Prostate gland (tissue), 2 donors: ENCODE results near the gene ASPA. TPM values are rescaled to one million over a fixed set of nuclear protein-coding genes. Genes with fewer than 3 reads are reported as not detected.
"Not testable (repeated sequence)": the region's sequence is repeated elsewhere in the genome, so short reads cannot be mapped to it uniquely, and the experiment has no call there.

Source experiments
- DNase-seq: peaks from one replicate; pipeline ENCODE4 v3.0.0-alpha.2; 2019; ENCODE audit warnings: low spot score
- H3K27ac ChIP-seq, 2 donors: fragments of 200-600 bp; sonication (generic); 2 replicates each; pipeline ENCODE4 v1.5.1; 2017 to 2019
- H3K27me3 ChIP-seq: fragments of 200-600 bp; sonication (generic); replicated peaks from 2 replicates; pipeline ENCODE4 v1.5.1; 2019; ENCODE audit not compliant: insufficient read depth
- H3K36me3 ChIP-seq, 2 donors: fragments of 200-600 bp; sonication (generic); 1 replicate in 1 of 2; 2 replicates in 1 of 2; pipeline versions ENCODE4 v1.5.1 to v1.8.1; 2017 to 2019
- H3K4me1 ChIP-seq: fragments of 200-600 bp; sonication (generic); replicated peaks from 2 replicates; pipeline ENCODE4 v1.5.1; 2019
- H3K4me3 ChIP-seq, 2 donors: fragments of 200-600 bp; sonication (generic); 2 replicates each; pipeline ENCODE4 v1.5.1; 2017 to 2019
- H3K9me3 ChIP-seq: fragments of 200-600 bp; sonication (generic); 2 replicates; pipeline ENCODE4 v1.5.1; 2017
- CTCF ChIP-seq, 4 experiments: fragments of 200-600 bp in 2 of 4; fragments of 450-650 bp in 2 of 4; sonication (generic) in 2 of 4; IDR thresholded peaks; 1 replicate in 3 of 4; 2 replicates in 1 of 4; pipeline ENCODE4 v1.5.1; 2016 to 2019; ENCODE audit warnings: antibody characterized with exemption in 4 of 4, mild to moderate bottlenecking in 2 of 4, moderate library complexity in 2 of 4
- POLR2A ChIP-seq: fragments of 450-650 bp; IDR thresholded peaks from one replicate; pipeline ENCODE4 v1.6.1; 2016; ENCODE audit warnings: antibody characterized with exemption, mild to moderate bottlenecking
- POLR2AphosphoS5 ChIP-seq: sonication (generic); formaldehyde crosslinking; IDR thresholded peaks from one replicate; pipeline ENCODE4 v1.6.1; 2017; ENCODE audit warnings: antibody characterized with exemption
- WGBS: methylation state at CpG from one replicate; pipeline ENCODE4 v1.1.5; 2018; 5-methylcytosine and 5-hydroxymethylcytosine counted together
- intact Hi-C: fragments of 100-400 bp; cut with DNase I; formaldehyde crosslinking; loops from one replicate; pipeline ENCODE4 v1.14.2; 2022
- total RNA-seq, 2 donors: library from RNA; depleted of rRNA; stranded (reverse); fragments of >200 nt; gene quantifications; one replicate each; pipeline ENCODE4 v1.1.0, GENCODE V29; 2016

Gene ASPA
- total RNA-seq, 2 donors from 2014 or later: 0.46 to 3.5 TPM

- H3K4me3 ChIP-seq: no peak overlapping the region
- intact Hi-C loops: no loop called here
- no peaks in the 10 kb centered on the region for H3K36me3 ChIP-seq
- no peaks in the 10 kb centered on the region for H3K27me3 ChIP-seq
- no peak for TF ChIP-seq POLR2AphosphoS5
- TF ChIP-seq POLR2A: no peak
- TF ChIP-seq CTCF (IDR thresholded peaks at IDR 0.05): no peak
- no peak for DNase-seq
- no peak overlapping the region for H3K27ac ChIP-seq
- H3K4me1 ChIP-seq: no peaks in the 10 kb centered on the region
- 51% methylated on average over 20 of the region's 20 CpGs for WGBS
- no peaks in the 10 kb centered on the region for H3K9me3 ChIP-seq
These were observed 36.8 kb downstream of the ASPA start for GRCh38 chr17:3512505-3513171.

- Histone ChIP-seq H3K27ac (no peak overlapping the region), H3K4me3 (no peak overlapping the region), H3K9me3 (no peaks in the 10 kb centered on the region), H3K36me3 (no peaks in the 10 kb centered on the region), H3K27me3 (no peaks in the 10 kb centered on the region), H3K4me1 (no peaks in the 10 kb centered on the region)
- 88% methylated on average over 23 of the region's 23 CpGs for WGBS
- intact Hi-C loops: no loop called here
- TF ChIP-seq POLR2AphosphoS5: no peak
- no peak for TF ChIP-seq POLR2A
- no peak for TF ChIP-seq CTCF (IDR thresholded peaks at IDR 0.05)
- DNase-seq: no peak
These were observed 37.7 kb downstream of the ASPA start for GRCh38 chr17:3513305-3514035.

- WGBS: 94% methylated on average over 11 of the region's 11 CpGs
- H3K27ac ChIP-seq, H3K9me3 ChIP-seq, H3K4me3 ChIP-seq, H3K27me3 ChIP-seq, DNase-seq, intact Hi-C loops, H3K4me1 ChIP-seq, H3K36me3 ChIP-seq: not testable (repeated sequence)
These were observed 38.4 kb downstream of the ASPA start for GRCh38 chr17:3514167-3514566.

- DNase-seq: no peak
- intact Hi-C loops: no loop called here
- Histone ChIP-seq H3K27ac (no peak overlapping the region), H3K27me3 (no peaks in the 10 kb centered on the region), H3K4me1 (no peaks in the 10 kb centered on the region), H3K9me3 (no peaks in the 10 kb centered on the region), H3K4me3 (no peak overlapping the region), H3K36me3 (no peaks in the 10 kb centered on the region)
- TF ChIP-seq POLR2AphosphoS5 (no peak), POLR2A (no peak), CTCF (IDR thresholded peaks at IDR 0.05) (no peak)
- 74% methylated on average over 9 of the region's 9 CpGs for WGBS
These were observed 39.1 kb downstream of the ASPA start for GRCh38 chr17:3514873-3515272.

GRCh38 chr17:3519472-3519871, 43.7 kb downstream of the ASPA start:
- intact Hi-C loops, H3K36me3 ChIP-seq, H3K27ac ChIP-seq, H3K9me3 ChIP-seq, H3K4me1 ChIP-seq, H3K4me3 ChIP-seq, DNase-seq, H3K27me3 ChIP-seq: not testable (repeated sequence)
- WGBS: 95% methylated on average over 4 of the region's 4 CpGs

- Histone ChIP-seq H3K4me3 (no peak overlapping the region), H3K36me3 (no peaks in the 10 kb centered on the region), H3K9me3 (no peaks in the 10 kb centered on the region), H3K27me3 (no peaks in the 10 kb centered on the region), H3K4me1 (no peaks in the 10 kb centered on the region), H3K27ac (no peak overlapping the region)
- WGBS: 94% methylated on average over 13 of the region's 13 CpGs
- TF ChIP-seq POLR2AphosphoS5 (no peak), POLR2A (no peak), CTCF (IDR thresholded peaks at IDR 0.05) (no peak)
- no peak for DNase-seq
- intact Hi-C loops: no loop called here
These were observed 48.2 kb downstream of the ASPA start for GRCh38 chr17:3524024-3524423.
